H1 (cell line): ENCODE measurements around the gene C9orf152. TPM values are rescaled to one million over a fixed set of nuclear protein-coding genes. Genes with fewer than 3 reads are reported as not detected.
A peak's percentile ranks its signal among the peaks of the same experiment; 100 is the strongest.

ENCODE experiments used
- CTCF ChIA-PET: fragments of 300-600 bp; sonication (Branson Sonifier 250); formaldehyde crosslinking; loops from one replicate; lab custom pipeline; 2021; ENCODE audit not compliant: partially characterized antibody; lab: Charles Lee
- POLR2A ChIA-PET: fragments of 300-600 bp; sonication (Branson Sonifier 250); formaldehyde crosslinking; loops from one replicate; lab custom pipeline; 2021; ENCODE audit warnings: inconsistent platforms; ENCODE audit not compliant: partially characterized antibody; lab: Charles Lee
- DNase-seq, 2 experiments: peaks; one replicate each; pipeline versions ENCODE4 v3.0.0 to v3.0.0-alpha.2; 2010 to 2022; ENCODE audit warnings: low spot score in 2 of 2, low read depth in 1 of 2, mixed read lengths in 1 of 2
- FAIRE-seq: peaks from 2 replicates; lab custom pipeline; 2011; peaks lifted over from hg19 to GRCh38; lab: Jason Lieb, UNC
- H2AFZ ChIP-seq: 2 replicates; pipeline ENCODE4 v1.8.1; 2012; ENCODE audit warnings: low read length, inconsistent platforms
- H2AK5ac ChIP-seq: 2 replicates; pipeline ENCODE4 v1.6.1; 2013; ENCODE audit warnings: low read depth, low read length
- H2BK120ac ChIP-seq: replicated peaks from 2 replicates; pipeline ENCODE3; 2013; ENCODE audit warnings: low read depth, low read length, inconsistent platforms
- H2BK12ac ChIP-seq: 2 replicates; pipeline ENCODE4 v1.6.1; 2013; ENCODE audit warnings: low read depth, low read length
- H2BK15ac ChIP-seq: 2 replicates; pipeline ENCODE4 v1.6.1; 2013; ENCODE audit warnings: low read length
- H2BK20ac ChIP-seq: 2 replicates; pipeline ENCODE4 v1.6.1; 2013; ENCODE audit warnings: low read length
- H2BK5ac ChIP-seq: 2 replicates; pipeline ENCODE4 v1.6.1; 2013; ENCODE audit warnings: low read depth, low read length
- H3K14ac ChIP-seq: 2 replicates; pipeline ENCODE4 v1.6.1; 2013; ENCODE audit warnings: inconsistent platforms; ENCODE audit not compliant: insufficient read length
- H3K18ac ChIP-seq: 2 replicates; pipeline ENCODE4 v1.6.1; 2013; ENCODE audit warnings: low read length; ENCODE audit errors: extremely low read depth
- H3K23ac ChIP-seq: 2 replicates; pipeline ENCODE4 v1.6.1; 2013; ENCODE audit warnings: inconsistent platforms; ENCODE audit not compliant: insufficient read length
- H3K23me2 ChIP-seq: 2 replicates; pipeline ENCODE4 v1.6.1; 2013; ENCODE audit warnings: low read depth, low read length
- H3K27ac ChIP-seq: 2 replicates; pipeline ENCODE4 v1.6.1; 2011; ENCODE audit warnings: low read depth, low read length, inconsistent platforms
- H3K27me3 ChIP-seq, 4 experiments: replicated peaks in 1 of 4; 1 replicate in 1 of 4; 2 replicates in 3 of 4; pipeline versions ENCODE4 v1.6.1 to v1.8.1; 2011 to 2013; ENCODE audit warnings: low read length in 3 of 4, mild to moderate bottlenecking in 3 of 4, inconsistent platforms in 2 of 4, mixed read lengths in 2 of 4, moderate library complexity in 1 of 4; ENCODE audit not compliant: control insufficient read depth in 3 of 4, insufficient read depth in 3 of 4; ENCODE audit errors: extremely low read depth in 1 of 4
- H3K36me3 ChIP-seq, 4 experiments: 2 replicates each; pipeline versions ENCODE4 v1.6.1 to v1.8.1; 2011 to 2013; ENCODE audit warnings: mild to moderate bottlenecking in 4 of 4, low read length in 3 of 4, moderate library complexity in 2 of 4, control low read depth in 1 of 4, inconsistent platforms in 1 of 4; ENCODE audit not compliant: insufficient read depth in 4 of 4, control insufficient read depth in 2 of 4
- H3K4ac ChIP-seq: replicated peaks from 2 replicates; pipeline ENCODE3; 2013; ENCODE audit warnings: low read length, low read depth, mixed read lengths, inconsistent platforms; ENCODE audit not compliant: insufficient read length
- H3K4me1 ChIP-seq, 4 experiments: replicated peaks in 1 of 4; 1 replicate in 1 of 4; 2 replicates in 3 of 4; pipeline versions ENCODE4 v1.6.1 to v1.8.1; 2011 to 2013; ENCODE audit warnings: low read length in 3 of 4, inconsistent platforms in 2 of 4, mixed read lengths in 1 of 4; ENCODE audit not compliant: insufficient read depth in 4 of 4, control insufficient read depth in 3 of 4
- H3K4me2 ChIP-seq, 2 experiments: 2 replicates each; pipeline versions ENCODE4 v1.6.1 to v1.8.1; 2011 to 2013; ENCODE audit warnings: low read depth in 2 of 2, low read length in 2 of 2, control low read depth in 1 of 2, inconsistent platforms in 1 of 2, mild to moderate bottlenecking in 1 of 2; ENCODE audit not compliant: insufficient read depth in 1 of 2
- H3K4me3 ChIP-seq, 4 experiments: fragments of 200-600, 300-600 bp in 1 of 4; sonication (generic), shearing (Covaris generic), sonication (Bioruptor Twin) in 1 of 4; 2 replicates each; pipeline versions ENCODE4 v1.5.1 to v1.8.1; 2011 to 2016; ENCODE audit warnings: low read length in 4 of 4, low read depth in 3 of 4, control low read depth in 2 of 4, inconsistent platforms in 2 of 4, mild to moderate bottlenecking in 2 of 4, mixed read lengths in 1 of 4, moderate library complexity in 1 of 4; ENCODE audit not compliant: insufficient read depth in 2 of 4; ENCODE audit errors: extremely low read depth in 1 of 4
- H3K56ac ChIP-seq: replicated peaks from 2 replicates; pipeline ENCODE3; 2013; ENCODE audit warnings: low read depth, mild to moderate bottlenecking, mixed read lengths, low read length, inconsistent platforms; ENCODE audit not compliant: insufficient read length
- H3K79me1 ChIP-seq: 2 replicates; pipeline ENCODE4 v1.6.1; 2013; ENCODE audit warnings: low read depth, low read length, control low read depth
- H3K79me2 ChIP-seq, 2 experiments: 2 replicates each; pipeline versions ENCODE4 v1.6.1 to v1.8.1; 2012 to 2013; ENCODE audit warnings: low read length in 2 of 2, mild to moderate bottlenecking in 2 of 2, inconsistent platforms in 1 of 2; ENCODE audit not compliant: insufficient read depth in 2 of 2, control insufficient read depth in 1 of 2
- H3K9ac ChIP-seq, 4 experiments: replicated peaks in 1 of 4; 1 replicate in 1 of 4; 2 replicates in 3 of 4; pipeline versions ENCODE4 v1.6.1 to v1.8.1; 2011 to 2013; ENCODE audit warnings: low read depth in 3 of 4, low read length in 3 of 4, control low read depth in 2 of 4, mild to moderate bottlenecking in 2 of 4, moderate library complexity in 2 of 4, inconsistent platforms in 1 of 4; ENCODE audit errors: extremely low read depth in 1 of 4
- H3K9me3 ChIP-seq, 2 experiments: 2 replicates each; pipeline versions ENCODE4 v1.6.1 to v1.8.1; 2012 to 2013; ENCODE audit warnings: mild to moderate bottlenecking in 2 of 2, moderate library complexity in 2 of 2, control low read depth in 1 of 2, inconsistent platforms in 1 of 2, low read depth in 1 of 2, low read length in 1 of 2, mixed read lengths in 1 of 2; ENCODE audit not compliant: insufficient read depth in 2 of 2
- H4K20me1 ChIP-seq, 2 experiments: replicated peaks in 1 of 2; 2 replicates each; pipeline versions ENCODE3 to v1.8.1; 2011 to 2013; ENCODE audit warnings: inconsistent platforms in 2 of 2, low read length in 2 of 2, mild to moderate bottlenecking in 1 of 2; ENCODE audit not compliant: insufficient read depth in 2 of 2, control insufficient read depth in 1 of 2
- H4K5ac ChIP-seq: 2 replicates; pipeline ENCODE4 v1.6.1; 2013; ENCODE audit warnings: low read length, low read depth, mixed read lengths, inconsistent platforms; ENCODE audit not compliant: insufficient read length
- H4K8ac ChIP-seq: 2 replicates; pipeline ENCODE4 v1.8.0; 2013; ENCODE audit warnings: mild to moderate bottlenecking, moderate library complexity, low read length, inconsistent platforms; ENCODE audit not compliant: insufficient read depth; ENCODE audit errors: extremely low read depth
- H4K91ac ChIP-seq: replicated peaks from 2 replicates; pipeline ENCODE3; 2013; ENCODE audit warnings: low read length, mixed read lengths, inconsistent platforms; ENCODE audit not compliant: insufficient read length
- CEBPB ChIP-seq: IDR thresholded peaks from 2 replicates; pipeline ENCODE4 v1.6.1; 2012; ENCODE audit warnings: low read depth, low read length
- GTF2F1 ChIP-seq: IDR thresholded peaks from 2 replicates; pipeline ENCODE4 v1.6.1; 2012; ENCODE audit warnings: low read depth, low read length, improper control_type of control experiment, borderline replicate concordance
- WGBS, 2 experiments: shearing (Covaris generic) in 1 of 2; methylation state at CpG; one replicate each; pipeline versions ENCODE4 v1.1.6 to v1.1.7; 2013 to 2015; ENCODE audit warnings: low lambda C conversion rate in 2 of 2, mixed read lengths in 2 of 2, inconsistent platforms in 1 of 2, low coverage in 1 of 2, missing lambda C conversion rate in 1 of 2; ENCODE audit not compliant: insufficient replicate concordance in 2 of 2, insufficient coverage in 1 of 2, insufficient read length in 1 of 2; ENCODE audit errors: extremely low coverage in 1 of 2, missing lambda C conversion rate in 1 of 2; 5-methylcytosine and 5-hydroxymethylcytosine counted together
- polyA plus RNA-seq, 7 experiments: library from polyadenylated mRNA; depleted of rRNA in 3 of 7; stranded (reverse) in 5 of 7; unstranded in 2 of 7; fragments of >200 nt in 5 of 7; fragments of 200-250 nt in 2 of 7; gene quantifications; 1 replicate in 5 of 7; 2 replicates in 1 of 7; 4 replicates in 1 of 7; pipeline versions ENCODE4 v1.2.1 to v1.2.3, GENCODE V29; 2011 to 2013; ENCODE audit warnings: missing spikeins in 2 of 7, mixed read lengths in 2 of 7
- total RNA-seq: library from RNA; stranded (reverse); fragmentation: NEBNext Ultra II Directional; extraction: Animal tissue kit (Norgen Biotek cat#: 25700); gene quantifications from 2 replicates; pipeline ENCODE4 v1.2.1, GENCODE V29; 2021

Gene C9orf152
- total and polyA plus RNA-seq, 2 of the 8 experiments (the other 6 are each of a cell fraction or from before 2014, with no cell fraction given) = not detected

DNA sequence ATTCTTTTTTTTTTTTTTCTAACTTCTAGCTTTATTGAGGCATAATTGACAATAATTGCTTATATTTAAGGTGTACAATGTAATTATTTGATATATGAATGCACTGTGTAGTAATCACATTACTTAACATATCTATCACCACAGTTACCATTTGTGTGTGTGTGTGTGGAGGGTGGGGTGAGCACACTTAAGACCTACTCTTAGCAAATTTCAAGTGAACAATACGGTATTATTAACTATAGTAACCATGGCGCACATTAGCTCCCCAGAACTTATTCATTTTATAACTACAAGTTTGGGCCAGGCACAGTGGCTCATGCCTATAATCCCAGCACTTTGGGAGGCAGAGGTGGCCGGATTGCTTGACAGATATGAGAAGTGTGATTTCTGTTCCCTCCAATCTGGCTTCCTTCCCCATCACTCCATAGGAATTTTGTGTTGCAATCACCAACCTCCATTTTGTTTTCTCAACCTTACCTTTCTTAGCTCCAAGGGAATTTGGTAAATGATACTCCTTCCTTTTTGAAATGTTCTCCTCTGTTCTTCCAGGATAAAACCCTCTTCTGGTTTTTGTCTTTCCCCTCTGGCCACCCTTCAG, 33.4 kb upstream of the C9orf152 start:
- no peak overlapping the region for H4K8ac ChIP-seq
- no peak overlapping the region for H3K9ac ChIP-seq
- no peak overlapping the region for H2BK15ac ChIP-seq
- no peak overlapping the region for H3K4ac ChIP-seq
- no peak overlapping the region for H3K23ac ChIP-seq
- no peak overlapping the region for H3K4me3 ChIP-seq
- no peak for DNase-seq
- no peaks in the 10 kb centered on the region; the same call in 1 of the 2 replicates for H3K79me1 ChIP-seq
- no peak overlapping the region for H3K56ac ChIP-seq
- no peaks in the 10 kb centered on the region for H3K4me1 ChIP-seq
- no peak overlapping the region for H2BK20ac ChIP-seq
- peaks cover 0 to 3% of the 10 kb centered on the region in 2 experiments; a peak in 1 of 4 replicates for H3K79me2 ChIP-seq
- no peaks in the 10 kb centered on the region for H3K23me2 ChIP-seq
- FAIRE-seq = no peak
- no peak overlapping the region for H2AFZ ChIP-seq
- ChIA-PET POLR2A (interaction anchor here (2.3 to 2.8 kb wide), 2 partner anchors 11 to 16 kb away, joined by 7 to 19 read pairs; partner anchors contain the start of gene TXN), CTCF (no interaction called here)
- H3K14ac ChIP-seq = no peak overlapping the region
- H4K91ac ChIP-seq = no peak overlapping the region
- H4K20me1 ChIP-seq = peaks cover 1 to 4% of the 10 kb centered on the region in 2 experiments
- H2BK12ac ChIP-seq = no peak overlapping the region
- H3K36me3 ChIP-seq = peaks cover 2 to 25% (median 10%) of the 10 kb centered on the region in 4 experiments; a peak in 6 of 8 replicates
- no peak overlapping the region for H4K5ac ChIP-seq
- no peak overlapping the region for H2BK120ac ChIP-seq
- no peak overlapping the region for H3K4me2 ChIP-seq
- no peak overlapping the region for H2AK5ac ChIP-seq
- H2BK5ac ChIP-seq = no peak overlapping the region
- no peak overlapping the region for H3K18ac ChIP-seq
- WGBS, 2 experiments = 100% methylated on average over 3 of the region's 3 CpGs; no CpG with 5 or more reads in 1 of the 2 experiments
- no peaks in the 10 kb centered on the region; a peak in 1 of 4 replicates for H3K9me3 ChIP-seq
- H3K27me3 ChIP-seq = no peaks in the 10 kb centered on the region
- no peak overlapping the region for H3K27ac ChIP-seq
- TF ChIP-seq GTF2F1 = no peak
- TF ChIP-seq CEBPB = peak; percentile 51
